ENCODE measurements around the gene KRT84. TPM values are rescaled to one million over a fixed set of nuclear protein-coding genes. Genes with fewer than 3 reads are reported as not detected.
A peak's percentile ranks its signal among the peaks of the same experiment; 100 is the strongest.

KRT84 gene
- total RNA-seq, 4 donors from 2014 or later = not detected

DNA sequence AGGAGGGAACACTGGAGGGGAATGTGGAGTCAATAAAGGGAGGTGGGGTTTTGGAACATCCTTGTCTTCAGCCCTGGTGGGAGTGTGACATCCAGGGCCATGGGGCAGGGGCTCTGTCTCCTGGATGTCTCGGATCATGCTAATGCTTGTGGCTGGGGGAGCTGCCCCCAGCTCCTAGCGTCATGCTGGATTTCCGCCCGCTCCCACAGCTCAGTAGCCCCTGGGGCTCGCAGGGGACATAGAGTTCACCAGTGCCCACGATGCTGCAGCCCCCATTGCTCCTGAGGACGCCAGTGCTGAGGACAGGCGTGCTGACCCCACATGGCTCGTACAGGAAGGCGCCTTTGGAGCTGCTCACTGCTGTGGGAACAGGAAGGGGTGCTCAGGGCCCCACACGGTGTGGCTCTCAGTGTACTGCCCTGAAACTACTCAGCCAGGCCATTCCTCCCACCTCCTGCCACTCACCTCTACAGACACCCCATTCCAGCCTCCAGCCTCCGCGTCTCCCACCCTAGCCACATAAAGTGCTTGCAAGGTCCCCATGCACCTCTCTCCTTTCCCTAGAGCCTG is 9.5 kb upstream of the KRT84 start:
- intact Hi-C loops (cut with DNase I; ENCODE audit: low total_unique reads) (no loop called here), in situ Hi-C loops (cut with MboI; ENCODE audit: low sequenced_read_pairs in 4 of 4) (loop anchor here in 1 of 4 donors (25.0 kb wide), 1 partner anchor 592 kb away; no protein-coding TSS in a partner anchor)
- Histone ChIP-seq H3K4me1 (no peaks in the 10 kb centered on the region), H3K4me3 (no peak overlapping the region), H3K27me3 (peaks cover 0 to 13% (median 10%) of the 10 kb centered on the region in 3 donors), H3K36me3 (no peaks in the 10 kb centered on the region), H3K9me3 (no peaks in the 10 kb centered on the region), H3K27ac (no peak overlapping the region)
- no peak for ATAC-seq
- TF ChIP-seq, protein P1, sequence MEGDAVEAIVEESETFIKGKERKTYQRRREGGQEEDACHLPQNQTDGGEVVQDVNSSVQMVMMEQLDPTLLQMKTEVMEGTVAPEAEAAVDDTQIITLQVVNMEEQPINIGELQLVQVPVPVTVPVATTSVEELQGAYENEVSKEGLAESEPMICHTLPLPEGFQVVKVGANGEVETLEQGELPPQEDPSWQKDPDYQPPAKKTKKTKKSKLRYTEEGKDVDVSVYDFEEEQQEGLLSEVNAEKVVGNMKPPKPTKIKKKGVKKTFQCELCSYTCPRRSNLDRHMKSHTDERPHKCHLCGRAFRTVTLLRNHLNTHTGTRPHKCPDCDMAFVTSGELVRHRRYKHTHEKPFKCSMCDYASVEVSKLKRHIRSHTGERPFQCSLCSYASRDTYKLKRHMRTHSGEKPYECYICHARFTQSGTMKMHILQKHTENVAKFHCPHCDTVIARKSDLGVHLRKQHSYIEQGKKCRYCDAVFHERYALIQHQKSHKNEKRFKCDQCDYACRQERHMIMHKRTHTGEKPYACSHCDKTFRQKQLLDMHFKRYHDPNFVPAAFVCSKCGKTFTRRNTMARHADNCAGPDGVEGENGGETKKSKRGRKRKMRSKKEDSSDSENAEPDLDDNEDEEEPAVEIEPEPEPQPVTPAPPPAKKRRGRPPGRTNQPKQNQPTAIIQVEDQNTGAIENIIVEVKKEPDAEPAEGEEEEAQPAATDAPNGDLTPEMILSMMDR (IDR thresholded peaks at IDR 0.05 in 4 of 5, conservative IDR thresholded peaks at IDR 0.05 in 1 of 5) = no peak
- TF ChIP-seq POLR2A (IDR thresholded peaks at IDR 0.05) = no peak
- DNase-seq = no peak

DNA sequence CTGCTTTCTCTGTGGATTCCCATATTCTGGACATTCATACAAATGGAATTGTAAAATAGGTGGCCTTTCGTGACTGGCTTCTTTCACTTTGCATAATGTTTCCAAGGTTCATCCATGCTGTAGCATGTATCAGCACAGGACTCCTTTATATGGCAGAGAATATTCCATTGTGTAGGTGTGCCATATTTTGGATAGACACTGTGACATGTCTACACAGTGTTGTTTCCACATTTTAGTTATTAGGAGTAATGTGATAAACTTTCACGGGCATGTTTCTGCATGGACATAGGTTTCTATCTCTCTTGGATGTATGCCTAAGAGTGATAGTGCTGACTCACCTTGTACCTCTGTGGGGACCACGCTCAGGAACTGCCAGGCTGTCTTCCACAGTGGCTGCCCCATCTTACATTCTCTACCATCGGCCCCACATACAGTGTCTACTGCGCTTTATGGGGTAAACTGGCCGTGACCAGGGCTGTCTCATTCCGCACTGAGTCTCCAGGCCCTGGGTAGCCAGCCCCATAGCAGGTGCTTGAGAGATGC is 7.1 kb upstream of the KRT84 start:
- H3K4me1 ChIP-seq = no peaks in the 10 kb centered on the region
- in situ Hi-C loops (cut with MboI; ENCODE audit: low sequenced_read_pairs in 4 of 4) (loop anchor here in 1 of 4 donors (25.0 kb wide), 1 partner anchor 595 kb away; no protein-coding TSS in a partner anchor), intact Hi-C loops (cut with DNase I; ENCODE audit: low total_unique reads) (no loop called here)
- no peak overlapping the region for H3K4me3 ChIP-seq
- H3K9me3 ChIP-seq = no peaks in the 10 kb centered on the region
- H3K27ac ChIP-seq = no peak overlapping the region
- DNase-seq = no peak
- TF ChIP-seq, protein P1 (IDR thresholded peaks at IDR 0.05 in 4 of 5, conservative IDR thresholded peaks at IDR 0.05 in 1 of 5) = no peak
- no peak for TF ChIP-seq POLR2A (IDR thresholded peaks at IDR 0.05)
- no peaks in the 10 kb centered on the region for H3K36me3 ChIP-seq
- ATAC-seq = no peak
- peaks cover 0 to 20% (median 0%) of the 10 kb centered on the region in 3 donors for H3K27me3 ChIP-seq

DNA sequence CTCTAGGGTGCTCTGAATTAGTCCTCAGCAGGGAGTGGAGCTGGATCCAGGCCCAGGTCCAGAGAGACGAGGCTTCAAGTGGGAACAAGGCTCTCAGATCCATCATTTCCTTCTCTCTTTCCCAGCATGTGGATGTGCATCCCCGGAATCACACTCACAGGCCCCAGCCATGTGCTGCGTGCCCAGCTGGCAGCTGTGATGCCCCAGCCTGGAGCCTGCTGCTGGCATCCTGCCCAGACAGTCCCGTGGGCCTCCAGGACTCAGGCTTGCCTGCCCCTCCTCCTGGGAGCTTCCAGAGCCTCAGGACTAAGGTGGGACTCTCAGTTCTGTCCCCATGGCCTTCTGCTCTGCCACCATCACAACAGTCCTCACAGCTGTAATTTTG is 6.2 kb upstream of the KRT84 start:
- TF ChIP-seq POLR2A (IDR thresholded peaks at IDR 0.05) = no peak
- TF ChIP-seq, protein P1 (IDR thresholded peaks at IDR 0.05 in 4 of 5, conservative IDR thresholded peaks at IDR 0.05 in 1 of 5) = no peak
- intact Hi-C loops (cut with DNase I; ENCODE audit: low total_unique reads) = no loop called here
- no peak overlapping the region for H3K4me3 ChIP-seq

DNA sequence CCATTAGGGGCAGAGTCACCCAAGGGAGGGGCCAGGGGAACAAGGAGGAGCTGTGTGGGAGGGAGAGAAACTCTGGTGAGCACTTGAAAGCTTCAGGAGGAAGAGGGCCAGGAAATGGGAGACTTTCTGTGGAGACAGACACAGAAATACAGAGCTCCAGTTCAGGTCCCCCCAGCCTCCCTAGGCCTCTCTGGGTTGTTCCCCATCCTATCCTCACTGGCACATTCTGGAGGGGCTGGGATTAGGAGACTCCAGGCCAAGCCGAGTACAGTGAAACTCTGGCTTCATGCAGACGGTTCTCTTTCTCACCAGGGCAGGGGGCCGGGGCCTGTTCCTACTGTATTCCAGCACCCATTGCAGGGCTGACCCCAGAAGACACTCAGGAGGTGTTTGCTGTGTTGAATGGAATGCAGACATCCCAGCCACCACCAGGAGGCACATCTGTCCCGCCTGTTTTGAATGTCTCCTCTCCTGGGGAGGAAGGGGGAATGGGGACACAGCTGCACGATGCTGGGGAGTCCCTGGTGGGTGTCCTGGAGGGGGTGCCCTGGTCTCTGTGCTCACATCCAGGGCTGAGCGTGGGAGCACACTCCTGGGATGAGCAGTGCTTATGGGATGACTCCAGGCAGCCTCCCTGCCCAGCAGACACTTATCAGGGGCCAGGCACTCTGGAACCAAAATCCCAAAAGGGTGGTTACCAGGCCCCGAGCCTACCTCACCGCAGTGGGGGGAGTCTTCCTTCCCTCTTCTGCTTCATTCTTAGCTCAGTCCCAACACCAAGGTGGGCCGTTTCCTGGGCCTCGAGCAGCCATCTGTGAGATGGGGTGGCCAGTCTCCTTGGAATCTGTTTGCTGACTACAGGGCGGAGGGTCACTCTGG is 5.5 kb upstream of the KRT84 start:
- DNase-seq (no peak), ATAC-seq (no peak)
- in situ Hi-C loops (cut with MboI; ENCODE audit: low sequenced_read_pairs in 4 of 4) = loop anchor here in 1 of 4 donors (25.0 kb wide), 1 partner anchor 596 kb away; no protein-coding TSS in a partner anchor
- peaks cover 0 to 13% (median 0%) of the 10 kb centered on the region in 3 donors for H3K27me3 ChIP-seq
- no peaks in the 10 kb centered on the region for H3K4me1 ChIP-seq
- H3K4me3 ChIP-seq = no peak overlapping the region
- H3K27ac ChIP-seq = no peak overlapping the region
- intact Hi-C loops (cut with DNase I; ENCODE audit: low total_unique reads) = no loop called here
- H3K9me3 ChIP-seq = no peaks in the 10 kb centered on the region
- TF ChIP-seq, protein P1 (IDR thresholded peaks at IDR 0.05 in 4 of 5, conservative IDR thresholded peaks at IDR 0.05 in 1 of 5) = peak in 1 of 5 experiments; percentile 27
- TF ChIP-seq POLR2A (IDR thresholded peaks at IDR 0.05) = no peak
- H3K36me3 ChIP-seq = no peaks in the 10 kb centered on the region

More for the DNA sequence above, 6.2 kb upstream of the KRT84 start:
- Histone ChIP-seq H3K4me1 (no peaks in the 10 kb centered on the region), H3K9me3 (no peaks in the 10 kb centered on the region), H3K27ac (no peak overlapping the region), H3K27me3 (peaks cover 0 to 15% (median 0%) of the 10 kb centered on the region in 3 donors), H3K36me3 (no peaks in the 10 kb centered on the region)
- DNase-seq (peak in 1 of 2 donors; percentile 29), ATAC-seq (peak in 1 of 2 donors; percentile 26)
- in situ Hi-C loops (cut with MboI; ENCODE audit: low sequenced_read_pairs in 4 of 4) = loop anchor here in 1 of 4 donors (25.0 kb wide), 1 partner anchor 596 kb away; no protein-coding TSS in a partner anchor

Measured in gastrocnemius medialis (tissue), 4 donors.